HUES48 (cell line): ENCODE measurements around the gene RFXANK.

ENCODE experiments used
- H3K27ac ChIP-seq: one replicate; pipeline ENCODE4 v1.7.0; 2013; ENCODE audit warnings: low read depth, low read length, inconsistent platforms
- H3K27me3 ChIP-seq: 2 replicates; pipeline ENCODE4 v1.6.1; 2013; ENCODE audit warnings: mild to moderate bottlenecking, low read length; ENCODE audit not compliant: control insufficient read depth, insufficient read depth
- H3K36me3 ChIP-seq: 2 replicates; pipeline ENCODE4 v1.6.1; 2013; ENCODE audit warnings: low read length; ENCODE audit not compliant: control insufficient read depth, insufficient read depth
- H3K4me1 ChIP-seq: 2 replicates; pipeline ENCODE4 v1.6.1; 2013; ENCODE audit warnings: mild to moderate bottlenecking, low read length; ENCODE audit not compliant: control insufficient read depth, insufficient read depth
- H3K4me3 ChIP-seq: 2 replicates; pipeline ENCODE4 v1.5.1; 2013; ENCODE audit warnings: mild to moderate bottlenecking, low read depth, low read length
- H3K9ac ChIP-seq: 2 replicates; pipeline ENCODE4 v1.6.1; 2013; ENCODE audit warnings: mild to moderate bottlenecking, low read depth, low read length, moderate library complexity
- H3K9me3 ChIP-seq: 2 replicates; pipeline ENCODE4 v1.6.1; 2013; ENCODE audit warnings: low read length; ENCODE audit not compliant: control insufficient read depth, insufficient read depth

Gene RFXANK

DNA sequence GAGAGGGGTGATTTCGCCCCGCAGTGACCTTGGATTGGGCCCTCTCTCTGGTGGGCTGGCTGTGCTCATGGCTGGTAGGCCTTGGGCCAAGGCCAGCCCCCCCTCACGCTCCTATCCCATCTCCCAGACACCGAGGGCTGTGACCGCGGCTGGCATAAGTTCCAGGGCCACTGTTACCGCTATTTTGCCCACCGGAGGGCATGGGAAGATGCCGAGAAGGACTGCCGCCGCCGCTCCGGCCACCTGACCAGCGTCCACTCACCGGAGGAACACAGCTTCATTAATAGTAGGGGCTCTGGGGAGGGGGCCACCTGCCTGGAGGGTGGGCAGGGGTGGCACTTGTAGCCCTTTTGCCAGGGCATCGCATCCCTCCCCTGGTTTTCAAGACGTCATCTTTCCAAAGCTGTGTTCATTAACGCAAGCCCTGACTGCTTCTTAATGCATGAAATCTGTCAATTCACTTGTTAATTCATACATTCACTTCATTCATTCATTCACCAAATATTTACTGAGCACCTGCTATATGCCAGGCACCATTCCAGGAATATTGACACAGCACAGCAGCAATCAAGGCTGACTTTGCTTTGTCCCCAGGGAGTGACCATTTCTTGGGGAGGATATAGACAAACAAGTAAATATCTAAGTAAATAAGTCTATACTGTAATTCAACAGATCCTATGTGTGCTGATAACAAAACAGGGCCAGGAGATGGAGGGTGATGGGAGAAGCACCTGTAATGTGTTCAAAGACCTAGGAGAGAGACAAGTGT is 46.3 kb downstream of the RFXANK start:
- Histone ChIP-seq H3K9me3 (peaks cover 16% of the 10 kb centered on the region), H3K4me3 (no peak overlapping the region), H3K9ac (no peak overlapping the region), H3K27me3 (no peaks in the 10 kb centered on the region), H3K4me1 (no peaks in the 10 kb centered on the region), H3K36me3 (no peaks in the 10 kb centered on the region), H3K27ac (no peak overlapping the region)

DNA sequence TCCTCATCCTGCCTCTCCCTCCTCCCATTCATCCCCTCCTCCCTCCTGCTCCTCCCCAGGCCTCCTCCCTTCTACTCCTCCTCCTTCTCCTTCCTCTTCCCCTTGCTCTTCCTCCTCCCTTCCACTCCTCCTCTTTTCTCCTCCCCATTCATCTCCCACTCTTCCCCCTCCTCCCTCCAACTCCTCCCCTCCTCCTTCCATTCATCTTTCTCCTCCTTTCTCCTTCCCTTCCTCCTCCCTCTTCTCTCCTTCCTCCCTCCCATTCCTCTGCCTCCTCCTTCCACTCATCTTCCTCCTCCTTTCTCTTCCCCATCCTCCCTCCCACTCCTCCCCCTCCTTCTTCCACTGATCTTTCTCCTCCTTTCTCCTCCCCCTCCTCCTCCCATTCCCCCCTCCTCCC is 47.6 kb downstream of the RFXANK start:
- H3K9ac ChIP-seq, result no peak overlapping the region
- no peaks in the 10 kb centered on the region for H3K36me3 ChIP-seq
- no peaks in the 10 kb centered on the region for H3K27me3 ChIP-seq
- no peak overlapping the region for H3K27ac ChIP-seq
- peaks cover 6% of the 10 kb centered on the region; the same call in 1 of the 2 replicates for H3K9me3 ChIP-seq
- no peak overlapping the region for H3K4me3 ChIP-seq
- no peaks in the 10 kb centered on the region for H3K4me1 ChIP-seq

DNA sequence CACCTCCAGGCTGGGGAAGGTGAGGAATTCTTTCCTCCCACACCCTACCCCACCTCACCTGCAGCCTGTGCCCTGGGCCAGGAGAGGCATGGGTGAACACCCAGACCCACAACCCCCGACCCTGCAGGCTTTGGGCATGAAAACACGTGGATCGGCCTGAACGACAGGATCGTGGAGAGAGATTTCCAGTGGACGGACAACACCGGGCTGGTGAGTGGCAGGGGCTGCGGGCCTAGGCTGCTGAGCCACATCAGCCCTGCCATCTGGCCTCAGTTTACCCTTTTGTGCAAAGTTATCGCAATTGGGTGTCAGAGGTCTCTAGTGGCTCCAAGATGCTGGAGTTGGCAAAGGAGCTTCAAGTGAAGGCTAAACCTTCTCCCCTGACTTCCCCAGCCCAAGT is 48.4 kb downstream of the RFXANK start:
- Histone ChIP-seq H3K36me3 (no peaks in the 10 kb centered on the region), H3K4me3 (no peak overlapping the region), H3K27me3 (no peaks in the 10 kb centered on the region), H3K9me3 (0 out of 2 replicates have a peak, but pooled peaks cover 4% of the 10 kb centered on the region), H3K27ac (no peak overlapping the region), H3K4me1 (no peaks in the 10 kb centered on the region), H3K9ac (no peak overlapping the region)

DNA sequence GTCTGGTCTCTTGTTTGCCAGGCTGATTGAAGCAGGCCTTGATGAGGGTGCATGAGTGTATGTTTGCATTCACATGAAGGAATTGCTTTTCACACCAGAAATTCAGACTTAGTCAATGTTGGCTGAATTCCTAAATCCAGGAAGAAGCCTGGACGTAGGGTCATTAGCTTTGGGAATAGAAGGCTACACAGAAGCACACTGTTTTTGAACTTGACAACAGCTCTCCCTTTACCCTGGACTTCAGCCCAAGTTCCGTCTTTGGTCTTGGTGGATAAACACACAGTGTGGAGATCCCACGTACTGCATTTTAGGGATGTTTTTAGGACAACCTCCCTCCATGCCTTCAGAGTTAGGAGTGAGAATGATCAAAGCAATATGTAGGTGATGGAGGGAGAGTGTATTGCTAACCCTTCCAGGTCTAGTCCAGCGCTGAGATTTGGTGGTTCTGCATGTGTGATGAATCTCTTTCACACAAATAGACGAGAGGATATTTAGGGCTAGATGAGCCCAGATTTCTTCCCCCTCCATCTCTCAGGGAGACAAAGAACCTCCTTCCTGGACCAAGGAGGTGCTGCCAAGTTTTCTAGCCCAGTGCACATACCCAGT is 58.2 kb downstream of the RFXANK start:
- Histone ChIP-seq H3K27me3 (peaks cover 24% of the 10 kb centered on the region), H3K9me3 (no peaks in the 10 kb centered on the region)

More for the DNA sequence above, 58.2 kb downstream of the RFXANK start:
- H3K27ac ChIP-seq, result no peak overlapping the region
- H3K9ac ChIP-seq, result no peak overlapping the region
- no peaks in the 10 kb centered on the region for H3K36me3 ChIP-seq
- H3K4me3 ChIP-seq, result no peak overlapping the region
- no peaks in the 10 kb centered on the region for H3K4me1 ChIP-seq
